ENCODE results near the gene DDX46. TPM values are rescaled to one million over a fixed set of nuclear protein-coding genes. Genes with fewer than 3 reads are reported as not detected.

Gene DDX46
- total RNA-seq = 14.8 and 14.9 TPM in 2 replicates

GRCh38 chr5:134758504-134759341 is at the start of gene DDX46:
Gene DDX46 (plus strand): TSS chr5:134758779. CDS start chr5:134758939, 160 bp downstream.

GRCh38 chr5:134738133-134738962 is 20.2 kb upstream of the DDX46 start, which contains the start of gene CAMLG:
Gene CAMLG (plus strand): TSS chr5:134738548. CDS start chr5:134738621, 73 bp downstream.

GRCh38 chr5:134845852-134846640 is 87.5 kb downstream of the DDX46 start, which contains the start of gene C5orf24:
Gene C5orf24 (plus strand): TSS chr5:134845968. CDS start chr5:134854901, 8,933 bp downstream.

GRCh38 chr5:134873987-134874830 is 115.6 kb downstream of the DDX46 start, which contains the start of gene TXNDC15:
Gene TXNDC15 (plus strand): TSS chr5:134874371. CDS start chr5:134874428, 57 bp downstream.

Other genes with a start within 250 kb of the DDX46 start
- gene JADE2, start 233.1 kb upstream of the DDX46 start, total RNA-seq = 18.6 and 19.7 TPM in 2 replicates
- 77.4 and 108 TPM in 2 replicates for gene SAR1B, start 126.0 kb upstream of the DDX46 start, total RNA-seq
- gene SEC24A, start 110.0 kb upstream of the DDX46 start, total RNA-seq = 16.9 and 21.0 TPM in 2 replicates
- 46.4 and 48.2 TPM in 2 replicates for gene CAMLG, start 20.2 kb upstream of the DDX46 start, total RNA-seq
- 28.4 and 32.3 TPM in 2 replicates for gene C5orf24, start 87.2 kb downstream of the DDX46 start, total RNA-seq
- 141 and 192 TPM in 2 replicates for gene TXNDC15, start 115.6 kb downstream of the DDX46 start, total RNA-seq
- gene PCBD2, start 146.4 kb downstream of the DDX46 start, total RNA-seq = 2.3 and 3.7 TPM in 2 replicates
- 0.09 and 0.14 TPM in 2 replicates for gene CATSPER3, start 209.1 kb downstream of the DDX46 start, total RNA-seq

Measured in smooth muscle cell of bladder (primary cell).